ENCODE results near the gene EARS2.
A peak's percentile ranks its signal among the peaks of the same experiment; 100 is the strongest.
"Not testable (repeated sequence)": the region's sequence is repeated elsewhere in the genome, so short reads cannot be mapped to it uniquely, and the experiment has no call there.

Gene EARS2

DNA sequence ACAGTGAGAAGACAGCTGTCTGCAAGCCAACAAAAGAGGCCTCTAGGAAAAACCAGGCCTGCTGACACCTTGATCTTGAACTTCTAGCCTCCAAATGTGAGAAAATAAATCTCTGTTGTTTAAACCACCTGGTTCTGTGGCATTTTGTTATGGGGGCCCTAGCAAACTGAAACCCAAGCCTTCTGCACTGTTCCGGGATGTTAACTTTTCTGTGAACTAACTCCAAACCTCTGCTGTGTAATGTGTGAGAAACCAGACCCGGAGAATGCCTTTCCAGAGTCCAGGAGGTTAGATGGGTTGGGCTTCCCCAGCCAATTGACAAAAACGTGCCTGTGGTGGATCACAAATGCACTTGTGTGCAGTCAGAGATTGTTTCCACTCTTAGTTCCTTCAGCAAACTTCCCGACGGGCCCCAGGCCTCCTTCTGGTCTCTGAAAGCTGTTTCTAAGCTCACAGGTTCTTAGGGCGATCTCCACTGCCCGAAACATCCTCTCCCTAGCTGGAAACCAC, 33.2 kb downstream of the EARS2 start:
- no peak for DNase-seq

- DNase-seq: no peak
Measured at GRCh38 chr16:23523321-23523720, 33.8 kb downstream of the EARS2 start.

DNA sequence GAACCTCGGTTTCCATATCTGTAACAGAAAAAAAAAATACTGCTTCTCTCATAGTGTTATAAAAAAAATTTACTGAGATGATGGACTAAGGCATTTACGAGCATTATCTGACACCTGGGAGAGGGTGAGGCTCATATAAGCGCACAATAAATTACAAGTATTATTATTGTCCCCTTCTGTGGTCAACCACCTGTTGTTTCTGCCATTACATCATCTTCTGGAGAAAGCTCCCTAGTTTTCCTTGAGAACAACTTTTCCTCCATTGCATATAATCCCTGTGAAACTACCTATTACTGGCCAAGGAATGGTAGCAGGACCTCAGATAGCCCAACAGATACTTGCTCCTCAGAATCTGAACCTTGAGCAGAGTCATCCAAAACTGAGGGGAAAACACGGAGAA, 35.2 kb downstream of the EARS2 start:
- no peak for DNase-seq

- no peak for DNase-seq
Measured at GRCh38 chr16:23521037-23521743, 36.0 kb downstream of the EARS2 start.

DNA sequence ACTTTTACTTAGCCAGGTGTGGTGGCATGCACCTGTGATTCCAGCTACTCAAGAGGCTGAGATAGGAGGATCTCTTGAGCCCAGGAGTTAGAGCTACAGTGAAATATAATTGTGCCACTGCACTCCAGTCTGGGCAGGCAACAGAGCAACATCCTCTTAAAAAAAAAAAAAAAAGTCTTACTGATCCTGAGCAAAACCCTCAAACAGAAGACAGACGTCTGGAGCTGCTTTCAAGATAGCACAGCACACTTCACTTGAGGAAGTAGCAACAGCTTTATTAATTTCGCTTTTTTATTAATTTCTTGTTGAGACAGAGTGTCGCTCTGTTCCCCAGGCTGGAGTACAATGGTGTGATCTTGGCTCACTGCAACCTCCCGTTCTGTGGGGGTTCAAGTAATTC, 36.6 kb downstream of the EARS2 start:
- DNase-seq: no peak

DNA sequence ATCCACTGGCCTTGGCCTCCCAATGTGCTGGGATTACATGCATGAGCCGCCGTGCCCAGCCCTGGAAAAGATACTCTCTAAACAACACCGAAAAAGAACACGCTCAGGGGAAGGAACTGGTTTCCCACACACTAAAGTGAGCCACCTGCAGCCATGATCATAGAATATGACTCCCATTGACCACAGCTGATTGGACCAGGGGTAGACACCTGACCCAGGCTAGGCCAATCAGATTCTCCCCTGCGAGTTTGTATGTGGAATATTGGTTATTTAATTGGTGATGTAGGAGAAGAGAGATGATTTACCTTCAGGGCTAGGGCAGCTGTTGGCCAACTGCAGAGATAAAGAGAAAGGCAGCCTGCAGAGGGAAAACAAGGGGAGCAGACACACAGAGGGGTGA, 37.9 kb downstream of the EARS2 start:
- DNase-seq: no peak

DNA sequence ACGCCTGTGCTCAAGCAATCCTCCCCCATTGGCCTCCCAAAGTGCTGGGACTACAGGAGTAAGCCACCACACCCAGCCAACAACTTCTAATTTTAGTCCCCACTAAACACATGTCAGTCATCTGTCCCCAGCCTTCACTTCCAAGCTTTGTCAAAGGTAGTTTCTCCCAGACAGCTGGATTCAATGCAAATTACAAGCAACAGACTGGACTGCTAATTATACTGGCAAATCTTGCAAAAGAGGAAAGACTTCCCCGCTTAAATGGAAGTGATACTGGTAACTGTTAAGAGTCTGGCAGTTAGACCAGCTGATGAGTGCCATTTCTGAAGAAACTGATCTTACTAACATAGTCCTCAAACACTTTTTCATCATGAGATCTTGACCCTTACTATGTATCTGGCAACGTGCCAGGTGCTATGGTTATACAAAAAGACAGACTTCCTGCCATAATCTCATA, 38.7 kb downstream of the EARS2 start:
- peak in 1 of 2 donors; percentile 55 for DNase-seq

GRCh38 chr16:23516366-23517137, 40.6 kb downstream of the EARS2 start:
- peak in 1 of 2 donors; percentile 75 for DNase-seq

GRCh38 chr16:23515881-23516280, 41.3 kb downstream of the EARS2 start:
- DNase-seq: no peak

DNA sequence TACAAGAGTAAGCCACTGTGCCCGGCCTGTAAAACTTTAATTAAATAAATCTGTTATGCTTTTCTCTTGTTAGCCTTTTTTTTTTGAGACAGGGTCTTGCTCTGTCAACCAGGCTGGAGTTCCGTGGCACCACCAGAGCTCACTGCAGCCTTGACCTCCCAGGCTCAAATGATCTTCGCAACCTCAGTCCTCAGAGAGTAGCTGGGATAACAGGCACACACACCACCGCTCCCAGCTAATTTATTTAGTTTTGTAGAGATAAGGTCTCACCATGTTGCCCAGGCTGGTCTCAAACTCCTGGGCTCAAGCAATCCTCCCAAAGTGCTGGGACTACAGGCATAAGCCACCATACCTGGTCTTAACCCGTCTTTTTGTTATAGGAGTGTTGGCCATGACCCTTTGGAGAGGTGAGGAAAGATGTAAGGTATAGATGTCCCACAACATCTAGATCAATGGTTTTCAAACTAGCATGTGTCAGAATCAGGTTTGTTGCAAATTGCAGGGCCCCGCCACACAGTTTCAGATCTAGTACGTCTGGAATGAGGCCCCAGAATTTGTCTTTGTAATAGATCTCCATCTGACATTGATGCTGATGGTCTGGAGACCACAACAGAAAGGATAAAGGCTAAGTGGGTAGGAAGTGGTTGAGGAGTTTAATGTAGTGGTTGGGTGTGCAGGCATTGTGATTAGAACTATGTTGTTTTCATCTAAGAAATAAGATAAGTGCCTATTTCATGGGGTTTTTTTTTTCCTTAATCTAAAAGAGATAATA, 42.6 kb downstream of the EARS2 start:
- peak in 1 of 2 donors; percentile 57 for DNase-seq

GRCh38 chr16:23512168-23512695, 44.9 kb downstream of the EARS2 start:
- DNase-seq: no peak

GRCh38 chr16:23511731-23512130, 45.4 kb downstream of the EARS2 start:
- no peak for DNase-seq

GRCh38 chr16:23510915-23511270, 46.3 kb downstream of the EARS2 start:
- not testable (repeated sequence) for DNase-seq

- peak; percentile 79 to 81 for DNase-seq
Measured at GRCh38 chr16:23510164-23510914, 46.8 kb downstream of the EARS2 start, which contains the start of gene GGA2. Gene GGA2, minus strand, starts transcription at chr16:23510494. Its CDS starts 83 bp downstream, at chr16:23510411.

DNA sequence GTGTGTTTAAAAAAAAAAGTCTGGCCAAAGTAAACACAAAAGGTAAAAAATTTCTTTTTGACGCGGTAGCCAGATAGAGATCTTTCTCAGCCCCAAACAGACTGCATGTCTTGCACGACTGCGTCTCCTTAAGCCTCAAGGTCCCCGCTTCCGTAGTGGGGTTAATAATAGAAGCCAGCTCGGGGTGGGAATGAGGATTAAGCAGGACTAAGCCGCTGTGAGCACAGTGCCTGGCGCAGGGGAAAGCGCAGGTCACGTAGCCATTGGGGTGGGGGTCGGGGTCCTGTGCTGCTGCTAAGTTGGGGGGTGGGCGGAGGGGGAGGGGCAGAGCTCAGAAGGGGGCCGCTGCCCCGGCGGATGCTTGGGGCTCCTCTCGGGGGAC, 47.4 kb downstream of the EARS2 start:
- DNase-seq: peak in 1 of 2 donors; percentile 42

GRCh38 chr16:23509441-23509754, 47.8 kb downstream of the EARS2 start:
- DNase-seq: no peak

GRCh38 chr16:23508589-23509440, 48.3 kb downstream of the EARS2 start:
- no peak for DNase-seq

DNA sequence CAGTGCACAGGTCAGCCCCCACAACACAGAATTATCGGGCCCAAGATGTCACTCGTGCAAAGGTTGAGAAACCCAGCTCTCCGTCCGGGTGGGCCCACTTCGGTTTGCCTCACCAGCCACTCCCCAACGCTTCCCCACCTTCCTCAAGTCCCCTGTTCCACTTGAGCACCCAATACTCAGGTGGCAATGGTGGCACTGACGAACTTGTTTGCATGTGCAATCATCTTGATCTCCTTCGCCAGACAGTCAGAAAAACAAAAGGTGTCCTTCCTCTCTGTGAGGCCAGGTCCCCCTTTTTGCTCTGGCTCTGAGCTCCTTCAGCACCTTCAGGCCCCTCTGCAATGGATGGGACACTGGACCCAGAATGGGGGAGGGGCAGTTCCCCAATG, 50.5 kb downstream of the EARS2 start:
- DNase-seq: peak in 1 of 2 donors; percentile 53

DNA sequence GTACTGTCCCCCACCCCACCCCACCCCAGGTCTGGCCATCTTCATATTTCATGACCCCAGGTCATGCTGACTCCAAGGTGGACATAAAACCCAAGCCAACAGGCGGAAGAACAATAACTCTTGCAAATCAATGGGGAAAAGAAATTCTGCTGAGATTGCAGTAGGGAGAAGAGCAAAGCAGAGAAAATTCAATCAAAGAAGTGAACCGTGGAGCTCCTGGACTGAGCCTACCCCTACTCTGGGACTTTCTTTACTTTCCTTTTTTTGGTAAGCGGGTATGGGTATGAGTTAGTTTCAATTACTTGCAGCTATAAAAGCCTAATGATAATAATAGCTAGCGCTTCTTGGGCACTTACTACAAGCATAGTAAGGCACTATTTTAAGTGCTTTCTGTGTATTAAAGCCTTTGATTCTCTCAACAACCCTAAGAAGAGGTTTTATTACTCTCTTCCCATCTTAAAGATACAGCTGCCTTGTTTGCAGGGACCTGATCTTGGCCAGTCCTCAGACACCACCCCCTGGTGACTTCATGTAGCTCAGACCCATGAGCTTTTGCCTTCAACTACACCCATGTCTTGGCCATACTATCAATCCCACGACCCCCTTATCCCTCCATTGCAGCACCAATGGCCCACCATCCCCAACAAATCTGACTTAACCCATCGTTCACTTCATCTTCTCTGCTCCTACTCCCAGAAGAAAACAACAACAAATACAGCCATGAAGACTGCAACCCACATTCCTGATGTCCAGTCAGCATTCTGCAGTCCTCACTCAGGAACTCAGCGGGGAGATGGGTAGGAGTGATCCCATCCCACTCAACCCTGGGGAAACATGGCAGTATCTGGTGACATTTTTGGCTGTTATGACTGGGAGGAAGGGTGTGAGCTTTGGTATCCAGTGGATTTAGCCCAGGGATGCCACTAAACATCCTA, 51.2 kb downstream of the EARS2 start:
- DNase-seq: no peak

DNA sequence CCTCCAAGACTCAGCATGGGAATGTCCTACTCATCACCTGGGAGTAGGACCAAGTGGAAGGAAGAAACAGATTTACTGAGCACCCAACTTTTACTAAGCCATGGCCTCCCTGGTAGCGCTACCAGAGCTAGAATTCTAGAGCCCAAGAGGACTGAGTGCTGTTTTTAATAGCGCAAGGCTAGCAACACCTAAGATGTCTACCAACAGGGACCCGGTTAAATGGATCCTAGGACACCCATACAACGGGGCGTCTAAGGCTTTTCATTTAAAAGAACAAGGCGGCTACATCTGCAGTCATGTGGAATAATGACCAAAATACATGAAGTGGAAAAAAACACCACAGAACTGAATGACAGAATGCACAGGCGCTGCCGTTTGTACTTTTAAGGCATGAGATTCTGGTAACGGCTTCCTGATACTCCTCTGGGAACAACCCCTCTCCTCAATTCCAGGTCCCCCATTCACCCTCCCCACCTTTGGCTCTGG, 51.9 kb downstream of the EARS2 start:
- no peak for DNase-seq

All from CD4-positive, alpha-beta T cell treated with Interleukin-4 for 1 hour (primary cell).